ENCODE measurements around the gene HLTF.

DNA sequence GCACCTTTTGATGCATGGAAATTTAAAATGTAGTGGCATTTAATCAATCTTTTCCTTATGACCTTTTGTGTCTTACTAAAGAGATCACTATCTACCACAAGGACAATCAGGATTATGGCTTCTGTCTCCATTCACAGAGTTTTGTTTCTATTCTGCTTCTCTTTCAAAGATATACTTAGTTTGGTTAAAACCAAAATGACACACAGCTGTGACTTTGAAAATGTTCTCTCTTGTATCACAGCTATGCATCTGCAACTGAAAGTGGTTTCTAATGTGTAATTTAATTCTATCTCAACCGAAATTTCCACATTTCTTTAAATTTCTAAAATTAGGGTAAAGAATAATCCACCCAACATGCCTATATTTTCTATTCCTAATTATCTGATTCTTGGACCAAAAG lies 27.7 kb downstream of the HLTF start:
- no peak for TF ChIP-seq EZH2 (IDR thresholded peaks at IDR 0.05; ENCODE audit: insufficient read depth, poor library complexity, severe bottlenecking)
- no peak for TF ChIP-seq EZH2phosphoT487 (IDR thresholded peaks at IDR 0.05; ENCODE audit: insufficient read depth, low read depth)
